GM12878 (cell line): Measurements from ENCODE around the gene TNIP3. TPM values are rescaled to one million over a fixed set of nuclear protein-coding genes. Genes with fewer than 3 reads are reported as not detected.

ENCODE experiments used
- ATAC-seq: fragments of 200-7000 bp; cut with Tn5 transposase; 3 replicates; pipeline ENCODE4 v1.9.1; 2020; ENCODE audit warnings: mild to moderate bottlenecking, moderate library complexity
- BruUV-seq: library from RNA; stranded (reverse); fragments of 400-500 nt; replicated peaks from 2 replicates; lab custom pipeline; 2021; lab: Mats Ljungman, UMichigan
- CTCF ChIA-PET: fragments of 300-600 bp; sonication (Branson Sonifier 250); formaldehyde crosslinking; extraction: SDS; loops from one replicate; lab custom pipeline; 2021; ENCODE audit warnings: inconsistent platforms; lab: Yijun Ruan, JAX
- POLR2A ChIA-PET: fragments of 350-600 bp; formaldehyde crosslinking; extraction: SDS; loops from one replicate; lab custom pipeline; 2021; ENCODE audit warnings: inconsistent platforms; lab: Charles Lee
- RAD21 ChIA-PET: fragments of 300-600 bp; sonication (Branson Sonifier 250); formaldehyde crosslinking; loops from one replicate; lab custom pipeline; 2023; ENCODE audit warnings: antibody characterized with exemption; ENCODE audit not compliant: unreplicated experiment; lab: Charles Lee
- SMC1A ChIA-PET: fragments of 300-600 bp; sonication (Branson Sonifier 250); formaldehyde crosslinking; loops from one replicate; lab custom pipeline; 2023; ENCODE audit not compliant: unreplicated experiment, uncharacterized antibody; lab: Charles Lee
- DNase-seq: peaks from one replicate; pipeline ENCODE4 v3.0.0-alpha.2; 2011; ENCODE audit warnings: low read depth, low spot score
- FAIRE-seq: peaks from 3 replicates; lab custom pipeline; 2011; peaks lifted over from hg19 to GRCh38; lab: Jason Lieb, UNC
- H2AFZ ChIP-seq: 2 replicates; pipeline ENCODE4 v1.6.0; 2011; ENCODE audit warnings: low read depth, low read length, control low read depth; ENCODE audit not compliant: control insufficient read depth
- H3K27ac ChIP-seq: 2 replicates; pipeline ENCODE4 v1.5.1; 2011; ENCODE audit warnings: control low read depth; ENCODE audit not compliant: control insufficient read depth, insufficient read depth
- H3K27me3 ChIP-seq, 2 experiments: replicated peaks in 1 of 2; 2 replicates each; pipeline versions ENCODE4 v1.6.0 to v1.6.1; 2011; ENCODE audit warnings: low read length in 1 of 2; ENCODE audit not compliant: control insufficient read depth in 2 of 2, insufficient read depth in 2 of 2
- H3K36me3 ChIP-seq, 2 experiments: 2 replicates each; pipeline ENCODE4 v1.5.1; 2011; ENCODE audit warnings: low read length in 1 of 2; ENCODE audit not compliant: control insufficient read depth in 2 of 2, insufficient read depth in 2 of 2
- H3K4me1 ChIP-seq: 2 replicates; pipeline ENCODE4 v1.6.1; 2011; ENCODE audit warnings: mild to moderate bottlenecking, low read length, moderate library complexity, mixed read lengths; ENCODE audit not compliant: control insufficient read depth, insufficient read depth
- H3K4me2 ChIP-seq: 2 replicates; pipeline ENCODE4 v1.6.0; 2011; ENCODE audit warnings: control low read depth; ENCODE audit not compliant: control insufficient read depth, insufficient read depth
- H3K4me3 ChIP-seq: fragments of 200-600 bp; sonication (generic); 2 replicates; pipeline ENCODE4 v1.5.1; 2016
- H3K79me2 ChIP-seq: 2 replicates; pipeline ENCODE4 v1.6.0; 2011; ENCODE audit warnings: low read length; ENCODE audit not compliant: control insufficient read depth, insufficient read depth
- H3K9ac ChIP-seq: 2 replicates; pipeline ENCODE4 v1.8.0; 2011; ENCODE audit warnings: low read length, control low read depth, mixed read lengths; ENCODE audit not compliant: control insufficient read depth, insufficient read depth
- H3K9me3 ChIP-seq: replicated peaks from 3 replicates; pipeline ENCODE4 v1.5.1; 2011; ENCODE audit warnings: mild to moderate bottlenecking, low read length; ENCODE audit not compliant: control insufficient read depth, insufficient read depth
- H4K20me1 ChIP-seq: 2 replicates; pipeline ENCODE4 v1.6.0; 2011; ENCODE audit not compliant: control insufficient read depth, insufficient read depth
- CBFB ChIP-seq: IDR thresholded peaks from 2 replicates; pipeline ENCODE4 v1.6.1; 2016; ENCODE audit warnings: antibody characterized with exemption, low read depth
- ESRRA ChIP-seq: IDR thresholded peaks from 2 replicates; pipeline ENCODE4 v1.6.1; 2012; ENCODE audit warnings: mild to moderate bottlenecking, low read length, improper control_type of control experiment
- GATAD2B ChIP-seq: fragments of 450-650 bp; conservative IDR thresholded peaks from 2 replicates; pipeline ENCODE4 v1.6.1; 2017; ENCODE audit warnings: low read depth, mild to moderate bottlenecking, moderate library complexity
- HCFC1 ChIP-seq: fragments of 150-350 bp; IDR thresholded peaks from 2 replicates; pipeline ENCODE4 v1.6.1; 2014; ENCODE audit warnings: low read length
- MYB ChIP-seq: fragments of 150-350 bp; IDR thresholded peaks from 2 replicates; pipeline ENCODE4 v1.6.1; 2014; ENCODE audit warnings: mild to moderate bottlenecking, low read depth, low read length, borderline replicate concordance
- NR2C2 ChIP-seq: IDR thresholded peaks from 2 replicates; pipeline ENCODE4 v1.6.1; 2011; ENCODE audit warnings: borderline replicate concordance, low read depth; ENCODE audit not compliant: control insufficient read depth, insufficient read length
- POU2F2 ChIP-seq: IDR thresholded peaks from 3 replicates; pipeline ENCODE4 v1.6.1; 2011; ENCODE audit warnings: low read depth, mild to moderate bottlenecking, low read length, borderline replicate concordance
- RBBP5 ChIP-seq: fragments of 200-600 bp; sonication (generic); conservative IDR thresholded peaks from 2 replicates; pipeline ENCODE4 v1.6.1; 2016
- RFX5 ChIP-seq: IDR thresholded peaks from 2 replicates; pipeline ENCODE4 v1.6.1; 2011; ENCODE audit warnings: low read depth, low read length, improper control_type of control experiment
- SIN3A ChIP-seq: IDR thresholded peaks from 2 replicates; pipeline ENCODE4 v1.6.1; 2012; ENCODE audit warnings: low read depth, low read length, improper control_type of control experiment
- SMC3 ChIP-seq: IDR thresholded peaks from 2 replicates; pipeline ENCODE4 v1.6.1; 2011; ENCODE audit warnings: low read length, improper control_type of control experiment, borderline replicate concordance
- SP1 ChIP-seq: IDR thresholded peaks from one replicate; pipeline ENCODE4 v1.6.1; 2011; ENCODE audit warnings: low read depth, low read length
- STAT1 ChIP-seq: fragments of 450-650 bp; conservative IDR thresholded peaks from 2 replicates; pipeline ENCODE4 v1.6.1; 2014; ENCODE audit warnings: antibody characterized with exemption, mild to moderate bottlenecking
- TAF1 ChIP-seq: IDR thresholded peaks from 2 replicates; pipeline ENCODE4 v1.6.1; 2011; ENCODE audit warnings: mild to moderate bottlenecking, low read depth, low read length, borderline replicate concordance
- ZSCAN29 ChIP-seq: fragments of 450-650 bp; IDR thresholded peaks from 2 replicates; pipeline ENCODE4 v1.6.1; 2017; ENCODE audit warnings: mild to moderate bottlenecking, moderate library complexity
- in situ Hi-C: fragments of 300-500 bp; cut with MboI; formaldehyde crosslinking; loops from 9 replicates; pipeline ENCODE4 v1.14.3; 2018; ENCODE audit warnings: mixed read lengths
- intact Hi-C: fragments of 100-400 bp; cut with micrococcal nuclease; formaldehyde crosslinking; loops from one replicate; pipeline ENCODE4 v1.14.2; 2022; ENCODE audit not compliant: unreplicated experiment
- polyA plus RNA-seq, 11 experiments: library from polyadenylated mRNA; depleted of rRNA in 4 of 11; unstranded in 6 of 11; stranded (reverse) in 5 of 11; fragments of >200 nt; fragmentation: Nextera tagmentation in 4 of 11; fragmentation: Illumina TruSeq in 1 of 11; extraction: Ambion mirVana in 4 of 11; extraction: Trizol in 1 of 11; gene quantifications; 1 replicate in 1 of 11; 2 replicates in 10 of 11; pipeline versions ENCODE4 v1.2.1 to v1.2.3, GENCODE V29; 2011 to 2016; ENCODE audit warnings: inconsistent platforms in 2 of 11, missing spikeins in 2 of 11, low read depth in 1 of 11
- total RNA-seq, 4 experiments: library from RNA; depleted of rRNA in 3 of 4; stranded (reverse); fragments of >200 nt in 3 of 4; fragmentation: Illumina TruSeq in 1 of 4; extraction: Trizol in 1 of 4; gene quantifications; 2 replicates each; pipeline versions ENCODE4 v1.2.1 to v1.2.3, GENCODE V29; 2013 to 2021
- TF ChIP-seq, protein P1 (sequence below): IDR thresholded peaks from 2 replicates; pipeline ENCODE4 v1.6.1; 2012; ENCODE audit warnings: low read depth, low read length, improper control_type of control experiment
- TF ChIP-seq, protein P2 (sequence below): fragments of 450-650 bp; IDR thresholded peaks from 2 replicates; pipeline ENCODE4 v1.6.1; 2016; ENCODE audit warnings: mild to moderate bottlenecking, moderate library complexity, borderline replicate concordance
- TF ChIP-seq, protein P3 (sequence below), 3 experiments: IDR thresholded peaks in 2 of 3; conservative IDR thresholded peaks in 1 of 3; 2 replicates each; pipeline ENCODE4 v1.5.1; 2011; ENCODE audit warnings: low read depth in 3 of 3, low read length in 3 of 3, mild to moderate bottlenecking in 3 of 3, control low read depth in 2 of 3, moderate library complexity in 2 of 3, inconsistent platforms in 1 of 3, mixed read lengths in 1 of 3; ENCODE audit not compliant: control insufficient read depth in 2 of 3, insufficient read depth in 1 of 3; ENCODE audit errors: extremely low read depth in 1 of 3

Gene TNIP3
- total and polyA plus RNA-seq, 10 of the 15 experiments (the other 5 are each of a cell fraction or from before 2014, with no cell fraction given): 0.21 to 1.4 (median 0.67) TPM

GRCh38 chr4:121114756-121115155 is 49.4 kb downstream of the TNIP3 start (continued):
- TF ChIP-seq, protein P1, sequence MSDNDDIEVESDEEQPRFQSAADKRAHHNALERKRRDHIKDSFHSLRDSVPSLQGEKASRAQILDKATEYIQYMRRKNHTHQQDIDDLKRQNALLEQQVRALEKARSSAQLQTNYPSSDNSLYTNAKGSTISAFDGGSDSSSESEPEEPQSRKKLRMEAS: no peak
- TF ChIP-seq SIN3A (no peak), STAT1 (no peak)

- ChIA-PET RAD21 (no interaction called here), SMC1A (interaction anchor here (1.1 to 1.4 kb wide), 2 partner anchors 155 to 268 kb away, joined by 3 read pairs; no protein-coding TSS in a partner anchor), CTCF (interaction anchor here (0.7 kb wide), 1 partner anchor 196 kb away, joined by 3 read pairs; no protein-coding TSS in a partner anchor), POLR2A (no interaction called here)
- BruUV-seq: no TSS peak
- peaks cover 3% of the 10 kb centered on the region; the same call in 1 of the 2 replicates for H3K4me1 ChIP-seq
- no peak for DNase-seq
- ATAC-seq: no peak
- in situ Hi-C loops: no loop called here
- no peaks in the 10 kb centered on the region for H4K20me1 ChIP-seq
- no peak overlapping the region for H3K9ac ChIP-seq
- no peak overlapping the region for H3K4me2 ChIP-seq
- H3K4me3 ChIP-seq: no peak overlapping the region
- peaks cover 0 to 2% of the 10 kb centered on the region in 2 experiments; a peak in 2 of 4 replicates for H3K27me3 ChIP-seq
- FAIRE-seq: no peak
- H2AFZ ChIP-seq: no peak overlapping the region
- H3K79me2 ChIP-seq: no peaks in the 10 kb centered on the region
- no peak overlapping the region for H3K27ac ChIP-seq
- no peaks in the 10 kb centered on the region for H3K9me3 ChIP-seq
- no peaks in the 10 kb centered on the region for H3K36me3 ChIP-seq
- intact Hi-C loops: loop anchor here (5.0 kb wide), 1 partner anchor 955 kb away; no protein-coding TSS in a partner anchor
- TF ChIP-seq RFX5 (no peak), HCFC1 (no peak), GATAD2B (no peak), ESRRA (no peak), ZSCAN29 (no peak), TAF1 (no peak), MYB (no peak), SIN3A (no peak), SMC3 (peak; percentile 28; the same call in 1 of the 2 replicates), SP1 (no peak), RBBP5 (no peak), NR2C2 (no peak), CBFB (no peak), POU2F2 (no peak)
- TF ChIP-seq, protein P1: no peak
- TF ChIP-seq, protein P2, sequence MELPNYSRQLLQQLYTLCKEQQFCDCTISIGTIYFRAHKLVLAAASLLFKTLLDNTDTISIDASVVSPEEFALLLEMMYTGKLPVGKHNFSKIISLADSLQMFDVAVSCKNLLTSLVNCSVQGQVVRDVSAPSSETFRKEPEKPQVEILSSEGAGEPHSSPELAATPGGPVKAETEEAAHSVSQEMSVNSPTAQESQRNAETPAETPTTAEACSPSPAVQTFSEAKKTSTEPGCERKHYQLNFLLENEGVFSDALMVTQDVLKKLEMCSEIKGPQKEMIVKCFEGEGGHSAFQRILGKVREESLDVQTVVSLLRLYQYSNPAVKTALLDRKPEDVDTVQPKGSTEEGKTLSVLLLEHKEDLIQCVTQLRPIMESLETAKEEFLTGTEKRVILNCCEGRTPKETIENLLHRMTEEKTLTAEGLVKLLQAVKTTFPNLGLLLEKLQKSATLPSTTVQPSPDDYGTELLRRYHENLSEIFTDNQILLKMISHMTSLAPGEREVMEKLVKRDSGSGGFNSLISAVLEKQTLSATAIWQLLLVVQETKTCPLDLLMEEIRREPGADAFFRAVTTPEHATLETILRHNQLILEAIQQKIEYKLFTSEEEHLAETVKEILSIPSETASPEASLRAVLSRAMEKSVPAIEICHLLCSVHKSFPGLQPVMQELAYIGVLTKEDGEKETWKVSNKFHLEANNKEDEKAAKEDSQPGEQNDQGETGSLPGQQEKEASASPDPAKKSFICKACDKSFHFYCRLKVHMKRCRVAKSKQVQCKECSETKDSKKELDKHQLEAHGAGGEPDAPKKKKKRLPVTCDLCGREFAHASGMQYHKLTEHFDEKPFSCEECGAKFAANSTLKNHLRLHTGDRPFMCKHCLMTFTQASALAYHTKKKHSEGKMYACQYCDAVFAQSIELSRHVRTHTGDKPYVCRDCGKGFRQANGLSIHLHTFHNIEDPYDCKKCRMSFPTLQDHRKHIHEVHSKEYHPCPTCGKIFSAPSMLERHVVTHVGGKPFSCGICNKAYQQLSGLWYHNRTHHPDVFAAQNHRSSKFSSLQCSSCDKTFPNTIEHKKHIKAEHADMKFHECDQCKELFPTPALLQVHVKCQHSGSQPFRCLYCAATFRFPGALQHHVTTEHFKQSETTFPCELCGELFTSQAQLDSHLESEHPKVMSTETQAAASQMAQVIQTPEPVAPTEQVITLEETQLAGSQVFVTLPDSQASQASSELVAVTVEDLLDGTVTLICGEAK: no peak
- TF ChIP-seq, protein P3, sequence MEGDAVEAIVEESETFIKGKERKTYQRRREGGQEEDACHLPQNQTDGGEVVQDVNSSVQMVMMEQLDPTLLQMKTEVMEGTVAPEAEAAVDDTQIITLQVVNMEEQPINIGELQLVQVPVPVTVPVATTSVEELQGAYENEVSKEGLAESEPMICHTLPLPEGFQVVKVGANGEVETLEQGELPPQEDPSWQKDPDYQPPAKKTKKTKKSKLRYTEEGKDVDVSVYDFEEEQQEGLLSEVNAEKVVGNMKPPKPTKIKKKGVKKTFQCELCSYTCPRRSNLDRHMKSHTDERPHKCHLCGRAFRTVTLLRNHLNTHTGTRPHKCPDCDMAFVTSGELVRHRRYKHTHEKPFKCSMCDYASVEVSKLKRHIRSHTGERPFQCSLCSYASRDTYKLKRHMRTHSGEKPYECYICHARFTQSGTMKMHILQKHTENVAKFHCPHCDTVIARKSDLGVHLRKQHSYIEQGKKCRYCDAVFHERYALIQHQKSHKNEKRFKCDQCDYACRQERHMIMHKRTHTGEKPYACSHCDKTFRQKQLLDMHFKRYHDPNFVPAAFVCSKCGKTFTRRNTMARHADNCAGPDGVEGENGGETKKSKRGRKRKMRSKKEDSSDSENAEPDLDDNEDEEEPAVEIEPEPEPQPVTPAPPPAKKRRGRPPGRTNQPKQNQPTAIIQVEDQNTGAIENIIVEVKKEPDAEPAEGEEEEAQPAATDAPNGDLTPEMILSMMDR (IDR thresholded peaks at IDR 0.05 in 2 of 3, conservative IDR thresholded peaks at IDR 0.05 in 1 of 3; ENCODE audit: control insufficient read depth in 2 of 3, extremely low read depth in 1 of 3, insufficient read depth in 1 of 3, low read depth in 3 of 3, low read length in 3 of 3): peak in 1 of 3 experiments; percentile 25; a peak in 2 of 6 replicates
Observed at GRCh38 chr4:121112530-121112929, 51.6 kb downstream of the TNIP3 start.
